DOHH2 (cell line): ENCODE data around the gene TBRG1.

Experiments used
- H3F3A ChIP-seq: fragments of 200-600 bp; sonication (generic), shearing (Covaris generic); 2 replicates; pipeline ENCODE4 v1.6.0; 2016; ENCODE audit warnings: antibody characterized with exemption, mild to moderate bottlenecking; ENCODE audit not compliant: control insufficient read depth, insufficient read depth
- H3K27ac ChIP-seq: fragments of 200-600 bp; sonication (generic); 2 replicates; pipeline ENCODE4 v1.5.1; 2014; ENCODE audit warnings: low read depth, mild to moderate bottlenecking, low read length, moderate library complexity
- H3K27me3 ChIP-seq: fragments of 200-600 bp; sonication (generic); 2 replicates; pipeline ENCODE4 v1.6.1; 2014; ENCODE audit warnings: mild to moderate bottlenecking, low read length, mixed read lengths; ENCODE audit not compliant: control insufficient read depth
- H3K36me3 ChIP-seq: fragments of 200-600 bp; sonication (generic); 2 replicates; pipeline ENCODE4 v1.6.1; 2014; ENCODE audit warnings: mild to moderate bottlenecking, low read length, moderate library complexity, mixed read lengths; ENCODE audit not compliant: control insufficient read depth
- H3K4me1 ChIP-seq: fragments of 200-600 bp; sonication (generic); 2 replicates; pipeline ENCODE4 v1.6.1; 2014; ENCODE audit warnings: mild to moderate bottlenecking, low read length, mixed read lengths; ENCODE audit not compliant: control insufficient read depth
- H3K4me2 ChIP-seq: fragments of 200-600 bp; sonication (generic); 2 replicates; pipeline ENCODE4 v1.6.0; 2014; ENCODE audit warnings: mild to moderate bottlenecking, low read length, moderate library complexity
- H3K4me3 ChIP-seq: fragments of 200-600 bp; sonication (generic); 2 replicates; pipeline ENCODE4 v1.5.1; 2014; ENCODE audit warnings: mild to moderate bottlenecking, low read length, mixed read lengths
- H3K79me2 ChIP-seq: fragments of 200-600 bp; sonication (generic); 2 replicates; pipeline ENCODE4 v1.6.1; 2014; ENCODE audit warnings: mild to moderate bottlenecking, low read length, mixed read lengths; ENCODE audit not compliant: control insufficient read depth
- H3K9me2 ChIP-seq: fragments of 200-600 bp; sonication (generic); replicated peaks from 2 replicates; pipeline ENCODE4 v1.6.1; 2014; ENCODE audit warnings: mild to moderate bottlenecking, low read length, mixed read lengths; ENCODE audit not compliant: control insufficient read depth
- H3K9me3 ChIP-seq: fragments of 200-600 bp; sonication (generic); 2 replicates; pipeline ENCODE4 v1.6.1; 2014; ENCODE audit warnings: antibody characterized with exemption, low read length, mixed read lengths; ENCODE audit not compliant: control insufficient read depth, insufficient read depth
- H4K20me1 ChIP-seq: fragments of 200-600 bp; sonication (generic); 2 replicates; pipeline ENCODE4 v1.6.0; 2014; ENCODE audit warnings: low read depth, mild to moderate bottlenecking, antibody characterized with exemption, low read length, moderate library complexity; ENCODE audit not compliant: control insufficient read depth, insufficient read depth
- CTCF ChIP-seq: fragments of 200-600 bp; sonication (generic); IDR thresholded peaks from one replicate; pipeline ENCODE4 v1.5.1; 2014; ENCODE audit warnings: antibody characterized with exemption, mild to moderate bottlenecking, low read depth, low read length; ENCODE audit not compliant: poor library complexity, severe bottlenecking
- EZH2phosphoT487 ChIP-seq: fragments of 200-600 bp; sonication (generic); IDR thresholded peaks from 2 replicates; pipeline ENCODE4 v1.6.1; 2017; ENCODE audit warnings: borderline replicate concordance, mild to moderate bottlenecking, antibody characterized with exemption, low read length, moderate library complexity, mixed read lengths

The TBRG1 gene

GRCh38 chr11:124682443-124682842 is 59.8 kb downstream of the TBRG1 start:
- Histone ChIP-seq H3K4me2 (no peak overlapping the region), H4K20me1 (no peaks in the 10 kb centered on the region), H3K9me2 (no peaks in the 10 kb centered on the region), H3K79me2 (no peaks in the 10 kb centered on the region), H3K36me3 (no peaks in the 10 kb centered on the region), H3K4me3 (no peak overlapping the region), H3K27me3 (no peaks in the 10 kb centered on the region), H3K4me1 (no peaks in the 10 kb centered on the region), H3K9me3 (peaks cover 19% of the 10 kb centered on the region), H3F3A (no peaks in the 10 kb centered on the region), H3K27ac (no peak overlapping the region)
- TF ChIP-seq CTCF (no peak), EZH2phosphoT487 (no peak)
